ENCODE results near the gene PCYT2.

PCYT2 gene

GRCh38 chr17:81914103-81914850 is 3.1 kb upstream of the PCYT2 start:
- no peak for DNase-seq (ENCODE audit: low read depth, low spot score)

- DNase-seq (ENCODE audit: low read depth, low spot score) = no peak
Measured at GRCh38 chr17:81913394-81914102, 2.3 kb upstream of the PCYT2 start.

GRCh38 chr17:81912441-81913309 is 1.5 kb upstream of the PCYT2 start:
- no peak for DNase-seq (ENCODE audit: low read depth, low spot score)

GRCh38 chr17:81911969-81912368 is 770 bp upstream of the PCYT2 start:
- no peak for DNase-seq (ENCODE audit: low read depth, low spot score)

- no peak for DNase-seq (ENCODE audit: low read depth, low spot score)
Measured at GRCh38 chr17:81910840-81911276, 341 bp downstream of the PCYT2 start.

GRCh38 chr17:81909966-81910839 is 996 bp downstream of the PCYT2 start:
- DNase-seq (ENCODE audit: low read depth, low spot score) = no peak

- DNase-seq (ENCODE audit: low read depth, low spot score) = no peak
Measured at GRCh38 chr17:81909231-81909630, 2.0 kb downstream of the PCYT2 start.

GRCh38 chr17:81908793-81909192 is 2.4 kb downstream of the PCYT2 start:
- no peak for DNase-seq (ENCODE audit: low read depth, low spot score)

GRCh38 chr17:81907219-81908145 is 3.7 kb downstream of the PCYT2 start:
- DNase-seq (ENCODE audit: low read depth, low spot score) = no peak

GRCh38 chr17:81906476-81907218 is 4.6 kb downstream of the PCYT2 start:
- DNase-seq (ENCODE audit: low read depth, low spot score) = no peak

GRCh38 chr17:81905993-81906392 is 5.2 kb downstream of the PCYT2 start:
- DNase-seq (ENCODE audit: low read depth, low spot score) = no peak

GRCh38 chr17:81905424-81905875 is 5.7 kb downstream of the PCYT2 start:
- no peak for DNase-seq (ENCODE audit: low read depth, low spot score)

GRCh38 chr17:81904600-81905423 is 6.4 kb downstream of the PCYT2 start:
- no peak for DNase-seq (ENCODE audit: low read depth, low spot score)

- DNase-seq (ENCODE audit: low read depth, low spot score) = no peak
Measured at GRCh38 chr17:81903896-81904599, 7.2 kb downstream of the PCYT2 start.

GRCh38 chr17:81903415-81903831 is 7.8 kb downstream of the PCYT2 start:
- DNase-seq (ENCODE audit: low read depth, low spot score) = no peak

- DNase-seq (ENCODE audit: low read depth, low spot score) = no peak
Measured at GRCh38 chr17:81902653-81903414, 8.4 kb downstream of the PCYT2 start.

Measured in smooth muscle cell of the brain vasculature (primary cell).